Measurements from ENCODE around the gene CCDC137. TPM values are rescaled to one million over a fixed set of nuclear protein-coding genes. Genes with fewer than 3 reads are reported as not detected.

The CCDC137 gene
- total and polyA plus RNA-seq, 4 experiments from 2014 or later, result 5.3 to 29.3 (median 22.5) TPM

DNA sequence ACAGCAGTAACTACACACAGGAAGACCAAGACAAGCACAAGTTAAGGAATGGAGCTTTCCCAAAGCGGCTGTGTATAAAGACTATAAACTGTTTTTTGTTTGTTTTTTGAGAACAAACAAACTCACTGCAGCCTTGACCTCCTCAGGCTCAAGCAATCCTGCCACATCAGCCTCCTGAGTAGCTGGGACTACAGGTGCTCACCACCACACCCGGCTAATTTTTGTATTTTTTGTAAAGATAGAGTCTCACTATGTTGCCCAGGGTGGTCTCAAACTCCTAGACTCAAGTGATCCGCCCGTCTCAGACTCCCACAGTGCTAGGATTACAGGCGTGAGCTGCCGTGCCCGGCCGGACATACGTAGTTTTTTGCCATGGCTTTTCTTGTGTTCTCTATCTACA, 6.1 kb upstream of the CCDC137 start:
- ChIA-PET POLR2A (ENCODE audit: partially characterized antibody) (no interaction called here), CTCF (ENCODE audit: partially characterized antibody) (no interaction called here)
- H3K36me3 Mint-ChIP-seq, result no peaks in the 10 kb centered on the region
- no peak overlapping the region for H3K4me3 ChIP-seq (ENCODE audit: low read length in 2 of 2)
- H3K27me3 Mint-ChIP-seq, result no peaks in the 10 kb centered on the region
- intact Hi-C loops (cut with micrococcal nuclease), result no loop called here
- H3K9me3 ChIP-seq (ENCODE audit: control insufficient read depth in 1 of 2, low read length in 2 of 2), result no peaks in the 10 kb centered on the region
- no peak overlapping the region for H3K4me3 Mint-ChIP-seq
- no peak overlapping the region for H3K27ac ChIP-seq (ENCODE audit: low read depth, low read length)
- DNase-seq, result no peak
- no peaks in the 10 kb centered on the region for H3K36me3 ChIP-seq (ENCODE audit: insufficient read depth, low read length)
- peaks cover 50% of the 10 kb centered on the region for H3K4me1 ChIP-seq (ENCODE audit: insufficient read depth, low read length)
- H3K27me3 ChIP-seq (ENCODE audit: insufficient read depth, low read length), result no peaks in the 10 kb centered on the region
- peak overlapping the region in 3 of 7 donors; percentile 29 to 57 (median 37) for H3K27ac Mint-ChIP-seq
- no peaks in the 10 kb centered on the region for H3K9me3 Mint-ChIP-seq
- peaks cover 3 to 49% (median 15%) of the 10 kb centered on the region in 4 donors for H3K4me1 Mint-ChIP-seq

DNA sequence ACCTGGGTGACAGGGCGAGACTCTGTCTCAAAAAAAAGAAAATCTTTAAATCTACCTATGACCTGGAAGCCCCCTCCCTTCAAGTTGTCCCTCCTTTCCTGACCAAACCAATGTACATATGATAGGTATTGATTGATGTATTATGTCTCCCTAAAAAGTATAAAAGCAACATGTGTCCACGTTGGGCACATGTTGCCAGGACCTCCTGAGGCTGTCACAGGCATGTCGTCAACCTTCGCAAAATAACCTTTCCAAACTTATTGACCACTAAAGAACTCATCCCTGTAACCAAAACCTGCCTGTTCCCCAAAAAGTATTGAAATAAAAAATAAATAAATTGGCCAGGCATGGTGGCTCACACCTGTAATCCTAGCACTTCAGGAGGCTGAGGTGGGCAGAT, 4.5 kb upstream of the CCDC137 start:
- Histone ChIP-seq H3K9me3 (ENCODE audit: control insufficient read depth in 1 of 2, low read length in 2 of 2) (no peaks in the 10 kb centered on the region), H3K27ac (ENCODE audit: low read depth, low read length) (no peak overlapping the region)
- H3K4me3 Mint-ChIP-seq, result no peak overlapping the region

DNA sequence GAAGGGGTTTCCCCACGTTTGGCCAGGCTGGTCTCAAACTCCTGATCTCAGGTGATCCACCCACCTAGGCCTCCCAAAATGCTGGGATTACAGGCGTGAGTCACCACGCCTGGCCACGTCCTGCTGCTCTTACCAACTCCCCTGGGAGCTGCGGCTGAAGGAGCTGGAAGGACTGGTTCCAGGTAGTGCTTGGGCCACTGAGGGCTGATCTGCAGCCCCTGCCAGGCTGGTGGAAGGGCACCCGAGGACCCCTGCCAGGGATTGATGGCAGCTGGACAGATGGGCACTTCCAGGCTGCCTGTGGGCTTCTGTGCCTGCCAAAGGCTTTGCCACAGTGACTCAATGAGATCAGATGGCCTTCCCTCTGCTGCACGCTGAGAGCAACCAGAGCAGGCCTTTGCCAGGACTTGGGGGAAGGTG, 2.5 kb upstream of the CCDC137 start:
- H3K36me3 Mint-ChIP-seq, result peaks cover 0 to 14% of the 10 kb centered on the region in 2 donors
- Histone ChIP-seq H3K27ac (ENCODE audit: low read depth, low read length) (peak overlapping the region; percentile 16), H3K9me3 (ENCODE audit: control insufficient read depth in 1 of 2, low read length in 2 of 2) (no peaks in the 10 kb centered on the region), H3K36me3 (ENCODE audit: insufficient read depth, low read length) (no peaks in the 10 kb centered on the region), H3K4me1 (ENCODE audit: insufficient read depth, low read length) (peaks cover 60% of the 10 kb centered on the region), H3K27me3 (ENCODE audit: insufficient read depth, low read length) (no peaks in the 10 kb centered on the region), H3K4me3 (ENCODE audit: low read length in 2 of 2) (no peak overlapping the region)
- POLR2A ChIA-PET (ENCODE audit: partially characterized antibody), result interaction anchor here (0.6 to 4.9 kb wide), 4 partner anchors 20 to 425 kb away, joined by 3 to 65 read pairs (median 4); partner anchors contain the start of genes ARL16, HGS, NDUFAF8 and TEPSIN
- H3K27me3 Mint-ChIP-seq, result no peaks in the 10 kb centered on the region
- no peak for DNase-seq
- CTCF ChIA-PET (ENCODE audit: partially characterized antibody), result interaction anchor here (0.7 kb wide), 1 partner anchor 12 kb away, joined by 3 read pairs; no protein-coding TSS in a partner anchor
- peaks cover 13 to 74% (median 37%) of the 10 kb centered on the region in 4 donors for H3K4me1 Mint-ChIP-seq
- H3K27ac Mint-ChIP-seq, result peak overlapping the region in 4 of 7 donors; percentile 47 to 88 (median 69)
- peak overlapping the region in 5 of 8 donors; percentile 31 to 81 (median 52) for H3K4me3 Mint-ChIP-seq
- H3K9me3 Mint-ChIP-seq, result no peaks in the 10 kb centered on the region
- intact Hi-C loops (cut with micrococcal nuclease), result no loop called here

More for the DNA sequence above, 4.5 kb upstream of the CCDC137 start:
- CTCF ChIA-PET (ENCODE audit: partially characterized antibody), result no interaction called here
- peaks cover 8 to 60% (median 24%) of the 10 kb centered on the region in 4 donors for H3K4me1 Mint-ChIP-seq
- no peaks in the 10 kb centered on the region for H3K27me3 Mint-ChIP-seq
- Histone ChIP-seq H3K4me1 (ENCODE audit: insufficient read depth, low read length) (peaks cover 49% of the 10 kb centered on the region), H3K27me3 (ENCODE audit: insufficient read depth, low read length) (no peaks in the 10 kb centered on the region), H3K4me3 (ENCODE audit: low read length in 2 of 2) (no peak overlapping the region), H3K36me3 (ENCODE audit: insufficient read depth, low read length) (no peaks in the 10 kb centered on the region)
- no peaks in the 10 kb centered on the region for H3K9me3 Mint-ChIP-seq
- POLR2A ChIA-PET (ENCODE audit: partially characterized antibody), result interaction anchor here (1.2 to 4.9 kb wide), 4 partner anchors 14 to 40 kb away, joined by 4 to 65 read pairs (median 7); partner anchors contain the start of genes ARL16, HGS, NPLOC4 and TSPAN10
- peak overlapping the region in 3 of 7 donors; percentile 17 to 98 (median 97) for H3K27ac Mint-ChIP-seq
- intact Hi-C loops (cut with micrococcal nuclease), result no loop called here
- H3K36me3 Mint-ChIP-seq, result peaks cover 0 to 5% of the 10 kb centered on the region in 2 donors
- DNase-seq, result no peak

DNA sequence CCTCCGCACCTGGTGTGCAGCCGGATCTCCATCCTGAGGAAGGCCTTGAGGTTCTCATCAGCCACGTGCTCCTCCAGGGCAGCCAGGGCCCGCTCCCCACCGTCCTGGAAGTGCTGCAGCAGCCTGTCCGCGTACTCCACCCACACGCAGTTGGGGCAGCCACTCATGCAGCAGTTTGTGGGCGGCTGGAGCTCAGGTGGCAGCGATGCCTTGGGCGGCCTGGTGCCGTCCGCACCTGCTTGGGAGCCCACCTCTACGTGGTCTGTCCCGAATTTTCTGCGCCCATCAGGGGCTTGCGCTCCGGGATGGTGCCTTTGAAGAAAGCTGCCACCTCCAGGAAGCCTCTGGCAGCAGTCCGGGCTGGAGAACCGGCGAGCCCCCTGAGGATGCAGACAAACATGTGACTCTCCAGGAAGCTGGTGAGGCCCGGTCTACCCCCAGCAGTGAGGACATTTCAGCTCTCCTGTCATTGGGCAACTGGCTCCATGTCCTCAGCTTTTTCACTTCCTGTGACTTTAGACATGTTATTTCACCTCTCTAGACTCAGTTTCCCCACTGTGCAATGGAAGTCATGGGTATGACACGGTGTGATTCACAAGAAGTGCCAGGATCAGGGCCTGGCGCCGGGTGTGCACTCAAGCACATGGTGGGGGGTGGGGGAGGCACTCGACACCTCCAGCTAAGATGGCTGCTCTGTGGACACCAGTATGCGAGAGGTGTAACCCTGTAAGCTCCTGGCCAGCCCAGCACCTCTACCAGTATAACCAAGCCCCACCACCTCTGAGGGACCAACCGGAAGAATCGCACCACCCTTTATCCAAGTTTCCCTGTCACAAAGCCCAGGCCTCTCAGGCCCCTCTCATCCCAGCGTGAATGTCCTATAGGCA, 1.1 kb upstream of the CCDC137 start:
- Mint-ChIP-seq H3K9me3 (no peaks in the 10 kb centered on the region), H3K36me3 (peaks cover 0 to 18% of the 10 kb centered on the region in 2 donors), H3K27me3 (no peaks in the 10 kb centered on the region), H3K4me1 (peaks cover 13 to 77% (median 37%) of the 10 kb centered on the region in 4 donors), H3K27ac (peak overlapping the region; percentile 88 to 97 (median 96)), H3K4me3 (peak overlapping the region; percentile 90 to 98 (median 94))
- ChIA-PET CTCF (ENCODE audit: partially characterized antibody) (interaction anchor here (1.1 kb wide), 1 partner anchor 10 kb away, joined by 5 read pairs; no protein-coding TSS in a partner anchor), POLR2A (ENCODE audit: partially characterized antibody) (interaction anchor here (0.7 to 4.9 kb wide), 10 partner anchors 10 to 426 kb away, joined by 3 to 65 read pairs (median 3); partner anchors contain the start of genes ARL16, FAAP100, HGS and MRPL12)
- intact Hi-C loops (cut with micrococcal nuclease), result loop anchor here (1.0 to 5.0 kb wide), 3 partner anchors 18 to 37 kb away; partner anchors contain the start of genes ARL16, MRPL12, NPLOC4 and TSPAN10
- no peaks in the 10 kb centered on the region for H3K9me3 ChIP-seq (ENCODE audit: control insufficient read depth in 1 of 2, low read length in 2 of 2)
- H3K4me3 ChIP-seq (ENCODE audit: low read length in 2 of 2), result peak overlapping the region; percentile 81 to 85
- peak overlapping the region; percentile 80 for H3K27ac ChIP-seq (ENCODE audit: low read depth, low read length)
- peak; percentile 28 to 44 (median 30) for DNase-seq
- H3K4me1 ChIP-seq (ENCODE audit: insufficient read depth, low read length), result peaks cover 60% of the 10 kb centered on the region
- H3K36me3 ChIP-seq (ENCODE audit: insufficient read depth, low read length), result peaks cover 9% of the 10 kb centered on the region
- no peaks in the 10 kb centered on the region for H3K27me3 ChIP-seq (ENCODE audit: insufficient read depth, low read length)

DNA sequence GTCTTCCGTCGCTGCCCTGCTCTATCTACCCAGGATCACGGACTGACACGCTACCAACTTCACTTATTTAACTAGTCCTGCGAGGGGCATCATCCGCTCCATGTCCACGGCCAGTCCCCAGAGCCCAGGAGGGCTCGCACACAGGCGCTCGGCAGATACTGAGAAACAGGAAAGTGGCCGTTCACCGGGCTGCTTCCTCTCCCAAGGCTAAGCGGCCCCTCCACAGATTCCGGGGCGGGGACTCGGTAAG, 520 bp upstream of the CCDC137 start:
- Mint-ChIP-seq H3K4me1 (peaks cover 13 to 72% (median 37%) of the 10 kb centered on the region in 4 donors), H3K36me3 (peaks cover 0 to 18% of the 10 kb centered on the region in 2 donors), H3K4me3 (peak overlapping the region; percentile 90 to 98 (median 94)), H3K27ac (peak overlapping the region; percentile 88 to 97 (median 96)), H3K27me3 (no peaks in the 10 kb centered on the region), H3K9me3 (no peaks in the 10 kb centered on the region)
- CTCF ChIA-PET (ENCODE audit: partially characterized antibody), result interaction anchor here (1.1 kb wide), 1 partner anchor 10 kb away, joined by 5 read pairs; no protein-coding TSS in a partner anchor
- no peaks in the 10 kb centered on the region for H3K9me3 ChIP-seq (ENCODE audit: control insufficient read depth in 1 of 2, low read length in 2 of 2)
- peak in 1 of 5 donors; percentile 50 for DNase-seq
- H3K27ac ChIP-seq (ENCODE audit: low read depth, low read length), result peak overlapping the region; percentile 80
- H3K4me3 ChIP-seq (ENCODE audit: low read length in 2 of 2), result peak overlapping the region; percentile 81 to 85
- H3K27me3 ChIP-seq (ENCODE audit: insufficient read depth, low read length), result no peaks in the 10 kb centered on the region
- intact Hi-C loops (cut with micrococcal nuclease), result loop anchor here (1.0 to 5.0 kb wide), 3 partner anchors 17 to 36 kb away; partner anchors contain the start of genes ARL16, MRPL12, NPLOC4 and TSPAN10
- H3K36me3 ChIP-seq (ENCODE audit: insufficient read depth, low read length), result peaks cover 11% of the 10 kb centered on the region
- POLR2A ChIA-PET (ENCODE audit: partially characterized antibody), result interaction anchor here (0.7 to 4.9 kb wide), 8 partner anchors 9 to 371 kb away, joined by 3 to 65 read pairs (median 3); partner anchors contain the start of genes ARL16, FAAP100, HGS and MRPL12
- peaks cover 60% of the 10 kb centered on the region for H3K4me1 ChIP-seq (ENCODE audit: insufficient read depth, low read length)

DNA sequence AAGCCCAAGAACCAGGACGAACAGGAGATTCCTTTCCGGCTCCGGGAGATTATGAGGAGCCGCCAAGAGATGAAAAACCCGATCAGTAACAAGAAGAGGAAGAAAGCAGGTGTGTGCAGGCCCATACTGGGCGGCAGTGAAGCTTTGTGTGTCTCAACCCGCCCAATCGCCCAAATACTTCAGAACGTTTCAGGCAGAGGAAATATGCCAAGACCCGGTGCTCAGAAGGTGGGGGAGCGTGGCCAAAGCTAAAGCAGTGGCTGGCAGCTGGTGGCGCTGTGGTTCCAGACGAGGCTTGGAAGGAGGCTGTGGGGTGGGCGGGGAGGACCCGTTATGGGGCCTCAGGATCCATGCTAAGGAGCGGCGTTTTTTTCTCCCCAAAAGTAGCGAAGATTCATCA, 1.2 kb downstream of the CCDC137 start:
- no peak for DNase-seq
- Mint-ChIP-seq H3K4me1 (peaks cover 14 to 59% (median 35%) of the 10 kb centered on the region in 4 donors), H3K27ac (peak overlapping the region in 6 of 7 donors; percentile 32 to 86 (median 48)), H3K36me3 (peaks cover 4 to 27% of the 10 kb centered on the region in 2 donors), H3K27me3 (no peaks in the 10 kb centered on the region), H3K9me3 (no peaks in the 10 kb centered on the region), H3K4me3 (peak overlapping the region; percentile 57 to 95 (median 92))
- no peaks in the 10 kb centered on the region for H3K27me3 ChIP-seq (ENCODE audit: insufficient read depth, low read length)
- H3K4me3 ChIP-seq (ENCODE audit: low read length in 2 of 2), result no peak overlapping the region
- H3K27ac ChIP-seq (ENCODE audit: low read depth, low read length), result peak overlapping the region; percentile 80
- POLR2A ChIA-PET (ENCODE audit: partially characterized antibody), result interaction anchor here (1.4 to 2.4 kb wide), 2 partner anchors 16 to 149 kb away, joined by 3 to 14 read pairs; partner anchors contain the start of genes ARL16 and HGS
- peaks cover 27% of the 10 kb centered on the region for H3K36me3 ChIP-seq (ENCODE audit: insufficient read depth, low read length)
- CTCF ChIA-PET (ENCODE audit: partially characterized antibody), result no interaction called here
- intact Hi-C loops (cut with micrococcal nuclease), result loop anchor here (5.0 kb wide), 1 partner anchor 35 kb away; the partner anchor contains the start of gene MRPL12
- peaks cover 49% of the 10 kb centered on the region for H3K4me1 ChIP-seq (ENCODE audit: insufficient read depth, low read length)
- H3K9me3 ChIP-seq (ENCODE audit: control insufficient read depth in 1 of 2, low read length in 2 of 2), result no peaks in the 10 kb centered on the region
